Cortex of kidney (tissue), 1 donor: ENCODE measurements around the gene LRRC36.
"Not testable (repeated sequence)": the region's sequence is repeated elsewhere in the genome, so short reads cannot be mapped to it uniquely, and the experiment has no call there.

Experiments
- DNase-seq: peaks from one replicate; lab custom pipeline; 2025; lab: John Stamatoyannopoulos, UW

LRRC36 gene

GRCh38 chr16:67346341-67346740, 19.7 kb downstream of the LRRC36 start:
- no peak for DNase-seq

DNA sequence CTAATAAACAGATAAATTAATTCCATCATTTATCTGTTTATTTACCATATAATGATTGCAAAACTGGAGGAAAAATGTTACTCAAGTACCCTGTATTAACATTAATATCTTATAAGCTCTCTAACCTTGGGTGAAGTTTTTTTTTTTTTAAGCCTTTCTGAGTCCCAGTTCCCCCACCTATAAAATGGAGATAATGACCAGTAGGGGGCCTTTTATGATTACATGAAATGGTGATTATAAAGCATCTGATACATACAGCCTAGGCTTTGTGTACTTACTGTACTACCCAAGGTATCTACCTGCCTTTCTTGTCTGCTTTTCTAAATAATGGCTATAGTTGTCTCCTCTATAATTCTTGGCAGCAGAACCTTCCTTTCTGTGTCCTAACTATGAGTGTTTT, 22.6 kb downstream of the LRRC36 start:
- no peak for DNase-seq

DNA sequence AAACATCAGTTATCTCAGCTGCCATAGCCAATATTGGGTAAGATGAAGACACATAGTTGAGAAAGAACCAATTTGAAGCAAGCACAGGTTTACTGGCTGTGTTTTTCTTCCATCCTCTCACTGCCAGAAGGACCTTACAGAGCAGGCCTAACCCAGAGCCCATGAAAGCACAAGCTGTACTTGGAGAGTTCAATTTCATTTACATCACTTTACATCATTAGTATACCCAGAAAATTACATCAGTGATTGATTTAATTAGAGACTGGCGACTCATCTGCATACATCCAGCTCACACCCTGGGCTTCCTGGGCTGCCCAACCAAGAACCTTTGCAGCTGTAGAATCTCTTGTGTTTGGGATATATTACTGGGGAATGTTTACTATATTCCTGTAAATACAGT, 23.7 kb downstream of the LRRC36 start:
- DNase-seq: no peak

DNA sequence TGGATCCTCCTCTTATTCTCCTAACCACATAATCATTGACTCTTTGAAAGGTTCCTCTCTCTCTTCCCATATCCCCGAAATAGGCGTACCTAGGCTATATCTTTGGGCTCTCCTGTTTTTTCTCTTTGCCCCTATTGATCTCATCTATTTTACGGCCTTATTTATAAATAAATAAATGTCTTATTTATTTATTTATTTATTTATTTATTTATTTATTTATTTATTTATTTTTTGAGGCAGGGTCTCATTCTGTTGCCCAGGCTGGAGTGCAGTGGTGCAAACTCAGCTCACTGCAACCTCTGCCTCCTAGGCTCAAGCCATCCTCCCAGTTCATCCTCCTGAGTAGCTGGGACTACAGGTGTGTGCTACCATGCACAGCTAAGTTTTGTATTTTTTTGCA, 25.8 kb downstream of the LRRC36 start:
- not testable (repeated sequence) for DNase-seq

- DNase-seq: no peak
Measured at GRCh38 chr16:67356396-67356795, 29.8 kb downstream of the LRRC36 start.

- DNase-seq: no peak
Measured at GRCh38 chr16:67357561-67357960, 30.9 kb downstream of the LRRC36 start.

DNA sequence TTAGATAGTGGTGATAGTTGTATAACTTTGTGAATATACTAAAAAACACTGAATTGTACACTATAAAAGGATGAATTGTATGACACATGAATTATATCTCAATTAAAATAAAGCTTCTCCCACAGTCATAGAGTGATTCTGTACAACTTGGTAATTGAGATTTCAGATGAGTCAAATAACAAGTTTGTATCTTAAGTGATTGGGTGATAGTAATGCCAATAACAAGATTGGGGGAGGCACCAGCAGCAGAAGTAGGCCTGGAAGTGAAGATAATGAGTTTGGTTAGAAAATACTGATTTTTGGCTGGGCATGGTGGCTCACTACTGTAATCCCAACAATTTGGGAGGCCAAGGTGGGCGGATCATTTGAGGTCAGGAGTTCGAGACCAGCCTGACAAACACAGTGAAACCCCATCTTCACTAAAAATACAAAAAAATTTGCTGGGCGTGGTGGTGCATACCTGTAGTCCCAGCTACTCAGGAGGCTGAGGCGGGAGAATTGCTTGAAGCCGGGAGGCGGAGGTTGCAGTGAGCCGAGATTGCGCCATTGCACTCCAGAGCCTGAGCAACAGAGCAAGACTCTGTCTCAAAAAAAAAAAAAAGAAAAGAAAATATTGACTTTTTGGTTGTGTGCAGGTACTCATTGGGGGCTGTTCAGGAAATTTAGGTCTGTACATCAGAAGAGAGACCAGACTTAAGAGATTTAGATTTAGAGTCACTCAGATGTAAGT, 33.1 kb downstream of the LRRC36 start:
- not testable (repeated sequence) for DNase-seq

GRCh38 chr16:67361038-67361437, 34.4 kb downstream of the LRRC36 start:
- no peak for DNase-seq

GRCh38 chr16:67364600-67365235, 38.1 kb downstream of the LRRC36 start:
- no peak for DNase-seq

DNA sequence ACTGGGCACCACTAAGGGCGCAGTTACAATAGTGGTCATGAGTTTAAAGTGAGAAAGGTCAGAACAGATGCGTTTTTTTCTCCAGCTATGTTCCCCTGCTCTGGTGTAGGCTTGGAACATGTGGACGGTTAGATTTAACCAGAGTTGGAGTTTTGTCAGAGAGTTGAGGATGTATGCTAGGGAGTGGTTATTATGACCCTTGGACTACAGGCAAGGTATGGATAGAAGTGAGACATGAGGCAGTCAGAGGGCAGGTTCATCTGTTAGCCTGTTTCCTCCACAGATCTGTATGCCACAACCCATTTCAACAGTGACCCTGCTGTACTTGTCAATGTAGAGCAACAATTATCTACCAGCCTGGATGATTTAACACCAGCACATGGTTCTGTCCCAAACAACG, 44.0 kb downstream of the LRRC36 start:
- DNase-seq: no peak

- no peak for DNase-seq
Measured at GRCh38 chr16:67372664-67373063, 46.0 kb downstream of the LRRC36 start.

DNA sequence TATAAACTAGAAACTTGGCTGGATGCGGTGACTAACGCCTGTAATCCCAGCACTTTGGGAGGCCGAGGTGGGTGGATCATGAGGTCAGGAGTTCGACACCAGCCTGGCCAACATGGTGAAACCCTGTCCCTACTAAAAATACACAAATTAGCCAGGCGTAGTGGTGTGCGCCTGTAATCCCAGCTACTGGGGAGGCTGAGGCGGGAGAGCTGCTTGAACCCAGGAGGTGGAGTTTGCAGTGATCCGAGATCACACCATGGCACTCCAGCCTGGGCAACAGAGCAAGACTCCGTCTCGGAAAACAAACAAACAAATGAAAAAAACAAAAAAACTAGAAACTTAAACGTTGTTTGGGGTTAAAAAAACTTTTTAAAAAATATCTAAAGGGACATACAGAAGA, 49.4 kb downstream of the LRRC36 start:
- DNase-seq: not testable (repeated sequence)

GRCh38 chr16:67378642-67379041, 52.0 kb downstream of the LRRC36 start:
- DNase-seq: no peak

GRCh38 chr16:67383284-67383683, 56.7 kb downstream of the LRRC36 start:
- no peak for DNase-seq

DNA sequence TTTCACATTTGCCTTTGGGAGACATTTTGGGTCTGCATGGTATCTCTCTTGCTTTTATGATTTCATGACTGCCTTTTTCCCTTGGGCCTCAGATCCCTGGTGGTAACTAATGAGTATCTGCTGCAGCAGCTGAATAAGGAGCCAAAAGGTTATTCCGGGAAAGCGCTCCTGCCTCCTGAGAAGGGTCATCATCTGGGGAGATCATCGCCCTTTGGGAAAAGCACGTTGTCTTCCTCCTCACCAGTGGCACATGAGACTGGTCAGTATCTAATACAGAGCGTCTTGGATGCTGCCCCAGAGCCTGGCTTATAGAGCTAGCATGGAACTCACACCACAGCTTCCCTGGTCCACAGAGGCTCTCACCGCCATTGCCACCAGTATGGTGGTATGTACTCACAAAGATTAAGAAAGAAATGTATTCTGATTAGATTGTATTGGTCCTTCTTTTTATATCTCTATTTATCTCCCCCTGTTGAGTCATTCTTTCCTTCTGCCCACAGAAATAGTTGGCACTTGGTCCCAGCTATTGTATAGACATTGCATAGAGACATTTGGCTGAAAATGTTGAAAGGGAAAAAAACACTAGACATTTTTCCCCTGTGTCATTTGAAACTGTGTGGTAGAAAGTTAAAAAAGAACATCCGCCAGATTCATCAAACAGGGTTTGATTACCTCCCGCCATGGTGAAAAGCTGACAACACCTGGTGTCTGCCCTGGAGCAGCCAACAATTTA, 58.3 kb downstream of the LRRC36 start:
- DNase-seq: no peak

DNA sequence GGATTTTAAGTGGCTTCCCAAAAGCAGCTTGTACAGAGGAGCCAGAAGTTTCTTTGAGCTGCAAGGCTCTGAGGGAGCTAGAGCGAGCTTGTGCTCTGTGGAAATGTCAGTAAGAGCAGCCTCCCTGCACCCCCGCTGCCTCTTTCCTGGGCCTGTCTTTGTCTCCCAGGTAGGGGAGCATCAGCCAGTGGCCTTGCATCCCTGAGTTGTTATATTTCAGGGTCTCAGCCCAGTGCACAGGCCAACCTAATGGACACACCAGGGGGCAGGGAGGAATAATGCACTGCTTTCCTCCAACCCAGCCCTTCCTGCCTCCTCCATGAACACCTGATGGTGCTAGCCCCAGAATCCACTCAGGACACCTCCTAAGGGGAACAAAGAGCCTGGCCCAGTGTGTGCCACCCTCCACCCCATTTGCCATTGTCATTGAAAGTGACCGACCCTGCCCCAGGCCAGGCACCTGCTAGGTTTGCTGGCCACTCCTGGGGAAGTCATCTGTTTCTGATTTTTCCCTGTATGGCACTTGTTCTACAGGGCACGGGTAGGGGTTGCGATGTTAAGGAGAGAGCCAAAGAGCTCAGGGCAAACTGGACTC, 60.3 kb downstream of the LRRC36 start:
- DNase-seq: no peak

GRCh38 chr16:67387479-67388079, 61.0 kb downstream of the LRRC36 start:
- DNase-seq: no peak

DNA sequence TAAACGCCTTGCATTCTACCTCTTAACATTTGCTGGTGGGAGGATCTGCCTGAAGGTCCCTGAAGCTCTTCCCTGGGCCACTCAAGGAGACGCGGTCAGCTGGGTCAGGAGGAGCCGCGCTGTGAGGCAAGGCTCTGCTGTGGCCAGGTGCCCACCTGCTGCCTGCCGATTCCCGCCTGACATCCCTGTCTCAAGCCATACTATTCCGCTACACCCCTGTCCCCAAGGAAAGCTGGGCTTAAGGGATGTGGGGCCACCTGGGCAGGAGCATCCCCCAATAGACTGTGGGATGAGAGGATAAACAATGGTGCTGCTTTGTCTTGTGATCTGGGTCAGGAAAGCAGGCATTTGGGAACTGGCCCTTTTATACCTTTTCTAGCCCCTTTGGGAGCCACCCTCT, 61.6 kb downstream of the LRRC36 start:
- DNase-seq: no peak

DNA sequence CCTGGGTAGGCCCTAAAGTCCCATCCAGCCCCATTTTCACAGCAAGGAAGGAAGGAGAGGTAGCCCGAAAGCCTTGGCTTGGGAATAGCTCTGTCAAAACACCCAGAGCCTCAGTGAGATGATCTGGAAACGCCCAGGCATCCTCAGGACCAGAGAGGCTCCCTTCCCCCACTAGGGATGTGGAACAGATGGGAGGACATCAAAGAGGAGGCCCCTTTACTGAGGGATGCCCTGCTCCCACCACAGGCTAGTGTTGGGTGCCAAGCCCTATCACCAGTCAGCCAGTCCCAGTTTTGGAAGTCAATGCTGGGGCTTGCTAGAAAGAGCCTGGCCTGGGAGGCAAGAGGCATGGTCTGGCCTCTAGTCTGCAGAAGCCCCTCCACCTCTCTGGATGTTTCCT, 62.0 kb downstream of the LRRC36 start:
- no peak for DNase-seq

- no peak for DNase-seq
Measured at GRCh38 chr16:67389911-67390815, 63.5 kb downstream of the LRRC36 start.

DNA sequence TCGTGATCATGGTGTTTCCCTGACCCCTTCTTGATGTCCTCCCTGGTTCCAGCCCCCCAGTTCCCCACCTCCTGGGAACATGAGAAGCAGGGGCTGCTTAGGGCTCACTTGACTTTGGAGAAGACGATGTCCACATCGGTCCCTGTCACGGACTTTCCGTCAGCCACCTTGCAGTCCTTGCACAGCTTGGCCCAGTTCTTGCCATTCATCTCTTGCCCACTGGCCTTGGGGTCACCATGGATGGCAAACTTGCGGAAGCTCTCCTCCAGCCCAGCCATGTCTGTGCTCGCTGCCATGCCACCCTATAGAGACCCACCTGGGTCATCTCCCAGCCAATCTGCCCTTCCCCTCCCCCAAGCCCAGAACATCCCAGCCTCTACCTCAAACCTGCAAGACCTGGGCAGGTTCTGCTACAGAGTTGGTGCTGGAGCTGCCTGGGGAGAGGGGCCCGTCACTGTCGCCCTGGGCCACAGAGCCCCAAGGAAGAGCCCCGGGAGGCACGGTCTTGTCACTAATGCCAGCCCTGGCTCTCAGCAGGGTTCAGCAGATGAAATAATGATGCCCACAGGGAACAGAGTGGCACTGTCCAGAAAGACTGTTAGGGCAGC, 64.3 kb downstream of the LRRC36 start:
- no peak for DNase-seq
